HG03064 (cell line): ENCODE results near the gene TFR2.

ENCODE experiments used
- ATAC-seq: cut with Tn5 transposase; IDR thresholded peaks from one replicate; pipeline ENCODE4 v1.9.1; 2021; ENCODE audit warnings: low read depth; ENCODE audit not compliant: unreplicated experiment

TFR2 gene

DNA sequence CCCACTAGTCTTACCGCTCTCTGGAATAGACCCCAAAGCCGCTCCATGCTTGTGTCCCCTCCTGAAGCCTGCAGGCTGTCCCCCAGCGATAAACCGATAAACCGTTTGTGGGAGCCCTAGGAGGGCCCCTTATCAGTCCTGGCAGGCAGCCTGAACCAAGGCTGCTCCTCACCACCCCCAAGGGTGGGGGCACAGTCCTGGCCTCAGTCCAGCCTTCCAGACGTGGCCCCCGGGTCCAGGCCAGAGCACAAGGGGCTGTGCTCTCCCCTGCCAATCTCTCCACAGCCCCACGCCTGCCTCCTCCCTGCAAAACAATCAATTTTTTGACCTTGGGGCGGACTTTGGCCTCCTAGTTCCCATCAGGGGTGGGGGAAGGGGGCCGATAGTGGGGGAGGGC, at the start of gene TFR2:
TFR2 (minus strand) TSS at position 90 of the 397 bp plus-strand sequence; CDS start at position 47, 43 bp downstream.
- ATAC-seq: no peak

DNA sequence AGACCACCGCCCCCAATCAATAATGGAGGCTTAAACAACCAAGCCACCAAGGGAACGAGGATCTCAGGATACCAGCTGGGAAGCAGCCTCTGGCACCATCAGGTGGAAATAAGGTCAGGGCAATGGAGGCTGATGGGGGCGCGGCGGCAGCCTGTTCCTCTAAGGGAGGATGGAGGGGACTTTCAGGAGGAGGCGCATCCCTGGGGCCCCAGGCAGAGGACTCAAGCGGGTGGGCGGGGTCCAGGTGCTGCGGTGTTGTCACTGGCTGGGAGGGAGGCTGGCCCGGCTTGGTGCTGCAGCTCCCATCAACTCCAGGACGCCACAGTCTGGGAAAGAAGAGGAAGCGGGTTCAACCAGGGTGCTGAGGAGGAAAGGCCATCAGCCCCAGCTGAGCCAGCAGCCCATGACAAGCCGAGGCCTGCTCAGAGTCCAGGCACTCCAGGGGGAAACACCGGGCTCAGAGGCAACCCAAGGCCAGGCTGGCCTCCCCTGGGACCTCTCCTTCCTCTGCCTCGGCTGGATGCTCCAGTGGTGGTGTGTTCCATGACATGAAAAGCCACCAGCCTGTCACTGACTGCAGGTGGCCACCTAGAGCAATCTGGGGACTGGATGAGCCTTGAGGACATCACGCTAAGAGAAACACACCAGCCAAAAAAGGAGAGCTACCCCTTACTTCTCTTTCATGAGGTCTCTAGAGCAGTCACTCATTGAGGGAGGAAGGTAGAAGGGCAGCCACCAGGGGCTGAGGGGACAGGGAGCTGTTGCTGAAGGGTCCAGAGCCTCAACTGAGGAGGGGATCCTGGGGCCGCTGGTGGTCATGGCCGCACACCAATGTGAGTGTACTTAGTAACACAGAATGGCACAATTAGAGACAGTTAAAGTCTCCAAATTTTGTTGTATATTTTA, 48.1 kb upstream of the TFR2 start:
- ATAC-seq: no peak

DNA sequence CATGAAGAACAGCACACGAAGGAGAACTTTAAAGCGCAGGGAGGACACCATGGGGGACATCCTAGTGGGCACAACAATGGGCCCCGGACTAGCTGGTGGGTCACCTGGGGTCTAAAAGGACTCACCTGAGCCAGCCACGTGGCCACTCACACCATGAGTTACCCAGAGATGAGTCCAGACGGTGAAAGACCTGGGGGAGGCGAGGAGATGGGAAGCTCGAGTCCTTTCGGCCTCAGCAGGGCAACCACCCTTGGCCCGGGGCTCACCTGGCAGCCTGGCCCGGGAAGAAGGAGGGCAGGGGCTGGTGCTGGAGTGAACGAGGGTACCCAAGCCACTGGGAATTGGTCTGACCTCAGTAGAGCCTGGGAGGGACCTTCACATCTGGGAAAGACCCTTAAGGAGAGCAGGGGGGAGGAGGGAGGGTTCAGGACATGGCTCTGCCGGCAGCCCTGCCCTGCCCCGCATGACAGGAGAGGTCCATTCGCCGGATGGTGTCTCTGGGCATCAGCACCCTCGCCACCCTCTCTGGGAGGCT, 47.0 kb upstream of the TFR2 start:
- ATAC-seq: no peak

DNA sequence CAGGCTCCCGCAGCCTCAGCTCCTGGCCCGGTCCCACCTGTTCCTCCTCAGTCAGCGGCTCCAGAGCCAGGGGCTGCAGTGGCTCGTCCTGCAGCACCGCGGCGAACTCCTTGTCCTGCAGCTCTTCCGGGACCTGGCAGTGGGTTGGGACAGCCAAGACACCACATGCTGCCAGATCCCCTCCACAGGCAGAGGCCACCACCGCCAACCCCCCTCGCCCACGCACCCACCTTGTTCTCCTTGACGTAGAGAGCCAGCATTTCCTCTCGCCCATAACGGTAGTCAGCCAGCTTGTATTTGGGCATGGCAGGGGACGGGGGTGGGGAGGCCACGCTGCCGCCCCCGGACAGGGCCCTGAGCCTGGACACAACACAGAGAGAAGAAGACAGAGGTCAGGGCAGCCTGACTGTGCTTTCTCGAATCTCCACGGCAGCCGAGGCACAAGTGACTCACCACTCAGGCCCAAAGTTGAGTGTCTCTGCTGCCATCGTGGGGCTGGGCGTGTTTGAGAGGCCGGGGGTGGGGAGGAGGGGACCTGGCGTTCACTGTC, 46.5 kb upstream of the TFR2 start:
- ATAC-seq: no peak

DNA sequence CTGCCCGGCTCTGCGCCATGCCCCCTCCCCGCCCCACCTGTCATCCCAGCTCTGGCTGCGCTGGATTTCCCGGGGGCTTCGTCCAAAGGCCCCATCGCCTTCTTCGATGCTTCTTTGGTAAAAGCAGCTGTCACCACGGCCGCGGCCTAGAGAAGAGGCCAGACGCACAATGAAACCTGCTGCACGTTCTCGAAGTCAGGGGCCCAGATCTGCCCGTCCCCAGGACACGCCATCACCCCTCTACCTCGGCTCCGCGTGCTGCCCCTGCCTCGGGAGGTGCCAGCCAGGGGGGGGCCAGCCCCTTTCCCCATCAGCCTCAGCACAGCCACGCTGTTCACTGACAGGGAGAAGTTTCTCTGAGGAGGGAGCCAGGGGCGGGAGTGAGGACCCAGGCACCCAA, 45.9 kb upstream of the TFR2 start:
- no peak for ATAC-seq

DNA sequence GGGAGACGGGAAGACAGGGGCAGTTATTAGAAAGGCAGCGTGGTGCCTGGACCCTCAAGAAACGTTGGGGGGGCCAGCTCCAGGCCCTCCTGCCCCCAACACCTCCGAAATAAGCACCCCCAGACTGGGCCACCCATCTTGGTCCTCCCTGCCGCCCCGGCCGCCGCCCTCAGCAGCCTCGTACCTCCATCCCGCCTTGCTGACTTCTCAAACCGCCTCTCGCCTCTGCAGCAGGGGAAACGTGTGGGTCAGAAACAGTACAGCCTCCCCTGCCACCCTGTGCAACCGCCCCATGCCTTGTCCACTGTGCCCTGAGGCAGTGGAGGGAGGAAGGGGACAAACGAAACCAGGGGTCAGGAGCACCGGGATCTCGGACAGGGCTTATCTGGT, 45.5 kb upstream of the TFR2 start:
- no peak for ATAC-seq

DNA sequence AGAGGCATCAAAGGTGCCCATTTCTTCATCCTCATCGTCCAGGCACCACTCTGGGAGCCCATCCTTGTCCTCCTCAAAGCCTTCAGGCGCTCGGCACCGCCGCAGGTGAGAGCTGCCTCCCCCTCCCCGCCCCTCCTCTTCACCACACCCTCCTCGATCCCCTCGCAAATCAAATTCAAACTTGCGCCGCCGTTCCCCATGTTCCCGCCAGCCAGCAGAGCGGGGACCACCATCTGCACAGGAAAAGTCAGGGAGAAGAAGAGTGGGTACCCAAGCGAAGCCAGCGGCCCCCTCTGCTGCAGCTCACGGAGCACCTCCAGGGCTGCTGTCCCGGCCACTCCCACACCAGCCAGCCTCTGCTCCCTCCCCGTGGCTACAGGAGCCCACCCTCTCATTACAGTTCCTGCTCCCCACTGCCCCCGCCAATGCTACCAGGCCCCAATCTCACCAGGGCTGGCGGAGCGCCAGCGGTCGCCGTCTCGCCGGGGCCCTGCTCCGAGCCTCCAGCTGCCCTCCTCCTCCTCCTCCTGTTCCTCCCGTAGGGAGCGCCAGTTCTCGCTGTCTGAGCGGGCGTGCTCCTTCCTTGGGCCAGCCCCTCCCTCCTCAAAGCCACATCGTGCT, 45.0 kb upstream of the TFR2 start:
- no peak for ATAC-seq

DNA sequence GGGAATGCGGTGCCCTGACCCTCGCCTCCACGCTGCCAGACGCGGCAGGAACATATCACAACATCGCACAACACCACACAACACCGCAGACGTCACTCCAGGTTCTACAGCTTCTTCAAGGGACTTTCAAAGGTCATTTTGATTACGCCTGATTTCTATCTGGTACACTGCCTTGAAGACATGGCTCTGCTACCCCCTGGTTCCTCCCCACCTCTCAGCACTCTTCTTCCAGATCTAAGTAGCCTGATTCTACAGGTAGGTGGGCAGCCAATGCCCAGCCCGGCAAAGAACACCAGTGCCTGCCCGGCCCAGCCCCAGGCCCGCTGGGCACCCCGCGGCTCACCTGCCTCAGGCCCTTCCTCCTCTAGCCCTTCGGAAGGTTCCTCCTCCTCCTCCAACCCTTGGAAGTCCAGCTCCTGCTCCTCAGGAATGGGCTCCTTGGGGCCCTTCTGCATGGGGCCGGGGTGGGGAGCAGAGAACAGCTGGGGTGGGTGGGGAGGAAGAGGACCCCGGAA, 44.3 kb upstream of the TFR2 start:
- no peak for ATAC-seq

DNA sequence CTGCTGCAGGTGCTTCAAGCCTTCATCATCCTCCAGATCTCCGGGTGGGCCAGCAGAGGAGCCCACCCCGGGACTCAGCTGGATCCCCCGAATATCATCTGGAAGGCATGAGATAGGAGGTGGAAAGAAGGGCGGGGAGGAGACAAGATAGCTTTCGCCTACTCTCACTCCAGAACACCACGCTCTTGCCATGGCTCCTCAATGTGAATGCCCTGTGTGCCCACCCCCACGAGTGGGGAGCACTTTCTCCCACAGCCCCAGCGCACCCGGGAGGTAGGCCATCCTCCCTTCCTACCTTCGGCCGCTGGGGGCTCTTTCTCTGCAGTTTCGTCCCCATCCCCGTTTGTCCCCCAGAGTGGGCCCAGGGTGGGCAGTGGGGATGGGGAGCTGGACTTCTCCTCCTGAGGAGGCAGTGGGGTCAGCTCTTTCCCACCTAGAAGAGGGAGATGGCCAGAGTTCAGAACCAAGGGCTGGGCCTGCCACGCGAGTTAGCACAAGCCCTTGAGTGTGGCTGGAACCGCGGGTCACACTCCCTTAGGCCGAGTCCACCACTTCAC, 43.8 kb upstream of the TFR2 start:
- ATAC-seq: no peak

DNA sequence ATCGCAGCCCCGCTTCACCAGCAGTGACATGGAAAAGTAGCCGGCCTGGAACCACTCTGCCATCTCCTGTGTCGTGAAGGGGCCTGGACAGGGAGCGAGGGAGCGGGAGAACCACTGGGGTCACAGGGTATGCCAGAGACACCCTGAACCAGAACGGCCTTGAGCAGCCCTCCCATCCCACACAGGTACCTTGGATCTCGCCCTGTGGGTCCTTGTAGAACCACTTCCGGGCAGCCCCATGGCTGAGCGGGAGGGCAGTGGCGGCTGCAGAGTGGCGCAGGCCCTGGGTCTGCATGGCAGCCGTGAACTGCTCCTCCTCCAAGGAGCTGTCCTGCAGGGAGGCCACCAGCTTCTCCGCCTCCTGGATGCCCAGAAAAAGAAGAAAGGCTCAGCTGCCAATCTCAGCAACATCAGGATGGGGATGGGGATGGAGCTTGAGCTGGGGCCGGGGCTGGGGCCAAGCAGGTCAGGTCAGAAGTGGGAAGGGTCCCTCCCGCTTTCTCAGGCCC, 43.2 kb upstream of the TFR2 start:
- ATAC-seq: no peak

DNA sequence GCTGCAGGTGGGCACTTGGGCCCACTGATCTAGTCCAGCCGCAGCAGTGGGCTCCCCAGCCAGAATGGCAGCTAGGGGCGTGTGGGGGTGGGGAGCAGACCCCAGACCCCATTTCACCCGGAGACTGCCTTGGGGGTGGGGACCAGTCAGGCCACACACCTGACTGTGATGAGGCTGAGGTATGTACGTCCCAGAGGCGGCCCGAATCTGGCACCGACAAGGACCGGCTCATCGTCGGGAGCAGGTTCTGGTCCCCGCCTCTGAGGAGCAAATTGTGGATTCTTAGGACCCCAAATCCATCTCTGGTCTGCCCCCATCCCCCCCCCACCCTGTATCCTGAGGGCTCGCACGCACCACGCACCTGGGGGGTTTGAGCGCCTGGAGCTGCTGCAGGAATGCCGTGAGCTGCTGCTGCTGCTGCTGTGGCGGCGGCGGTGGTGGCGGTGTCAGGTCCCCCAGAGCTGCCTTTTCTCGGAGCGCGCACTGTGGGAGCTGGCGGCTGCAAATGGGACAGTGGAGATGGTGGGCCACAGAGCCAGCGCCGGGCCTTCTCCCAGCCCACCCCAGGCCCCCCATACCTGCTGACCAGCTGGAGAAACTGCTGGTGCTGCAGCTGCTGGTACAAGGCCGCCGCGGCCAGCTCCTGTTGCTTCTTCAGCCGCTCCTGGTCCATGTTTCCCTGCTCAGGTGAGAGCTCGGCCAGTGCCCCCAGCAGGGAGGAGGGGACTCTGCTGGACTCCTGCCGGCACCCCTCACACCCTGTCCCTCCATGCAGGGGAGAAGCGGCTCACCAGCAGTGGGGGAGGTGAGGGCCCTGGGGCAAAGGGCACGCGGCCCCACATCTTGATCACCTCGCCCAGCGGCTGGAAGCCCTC, 42.5 kb upstream of the TFR2 start:
- ATAC-seq: no peak

DNA sequence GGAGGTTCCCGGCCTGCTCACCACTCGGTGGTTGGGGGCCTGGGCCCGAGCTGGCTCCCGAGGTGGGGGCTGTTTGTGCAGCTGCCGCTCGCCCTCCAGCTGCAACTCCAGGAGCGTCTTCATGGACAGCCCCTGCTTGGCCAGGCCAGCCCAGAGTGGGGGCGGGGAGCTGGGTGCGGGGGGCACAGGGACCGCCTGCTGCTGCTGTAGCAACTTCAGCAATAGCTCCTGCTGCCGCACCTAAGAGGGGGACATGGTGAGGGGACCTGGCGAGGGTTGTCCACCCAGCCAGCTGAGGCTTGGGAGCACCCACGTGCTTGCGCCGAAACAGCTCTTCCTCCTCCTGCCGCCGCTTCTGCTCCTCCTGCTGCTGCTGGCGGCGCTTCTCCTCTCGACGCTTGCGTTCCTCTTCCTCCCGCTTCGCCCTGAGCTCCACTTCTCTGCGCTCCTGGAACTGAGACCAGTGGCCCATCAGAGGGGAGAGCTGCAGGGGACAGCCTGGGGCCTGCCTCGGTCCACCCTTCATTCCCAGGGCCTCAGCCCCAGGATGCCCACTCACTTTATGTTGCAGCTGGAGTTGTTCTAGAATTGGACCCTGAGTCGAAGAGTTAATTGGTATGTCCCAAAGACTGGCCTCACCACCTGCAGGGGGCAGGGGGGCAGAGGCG, 41.8 kb upstream of the TFR2 start:
- ATAC-seq: no peak

DNA sequence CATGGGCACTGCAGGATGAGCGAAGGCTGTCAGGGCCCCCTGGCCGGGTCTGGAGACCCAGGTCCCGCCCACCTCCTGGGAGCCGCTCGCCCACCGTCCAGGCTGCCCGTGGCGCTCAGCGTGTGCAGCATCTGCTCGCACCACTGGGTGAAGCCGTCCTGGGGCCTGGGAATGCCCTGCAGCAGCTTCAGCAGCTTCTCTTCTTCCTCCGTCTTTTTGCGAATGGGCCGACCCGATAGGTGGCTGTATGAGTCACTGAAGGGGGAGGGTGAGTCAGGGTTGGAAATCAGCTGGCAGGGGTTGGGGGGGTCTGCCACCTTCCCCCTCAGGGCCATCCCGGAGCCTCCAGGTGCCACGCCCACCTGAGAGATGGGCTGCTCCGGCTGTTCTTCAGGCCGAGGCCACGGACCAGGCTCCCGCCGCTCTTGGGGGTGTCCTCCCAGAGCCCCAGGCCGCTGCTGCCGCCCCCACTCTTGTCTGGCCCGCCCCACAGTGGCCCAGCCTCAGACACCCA, 40.9 kb upstream of the TFR2 start:
- no peak for ATAC-seq

DNA sequence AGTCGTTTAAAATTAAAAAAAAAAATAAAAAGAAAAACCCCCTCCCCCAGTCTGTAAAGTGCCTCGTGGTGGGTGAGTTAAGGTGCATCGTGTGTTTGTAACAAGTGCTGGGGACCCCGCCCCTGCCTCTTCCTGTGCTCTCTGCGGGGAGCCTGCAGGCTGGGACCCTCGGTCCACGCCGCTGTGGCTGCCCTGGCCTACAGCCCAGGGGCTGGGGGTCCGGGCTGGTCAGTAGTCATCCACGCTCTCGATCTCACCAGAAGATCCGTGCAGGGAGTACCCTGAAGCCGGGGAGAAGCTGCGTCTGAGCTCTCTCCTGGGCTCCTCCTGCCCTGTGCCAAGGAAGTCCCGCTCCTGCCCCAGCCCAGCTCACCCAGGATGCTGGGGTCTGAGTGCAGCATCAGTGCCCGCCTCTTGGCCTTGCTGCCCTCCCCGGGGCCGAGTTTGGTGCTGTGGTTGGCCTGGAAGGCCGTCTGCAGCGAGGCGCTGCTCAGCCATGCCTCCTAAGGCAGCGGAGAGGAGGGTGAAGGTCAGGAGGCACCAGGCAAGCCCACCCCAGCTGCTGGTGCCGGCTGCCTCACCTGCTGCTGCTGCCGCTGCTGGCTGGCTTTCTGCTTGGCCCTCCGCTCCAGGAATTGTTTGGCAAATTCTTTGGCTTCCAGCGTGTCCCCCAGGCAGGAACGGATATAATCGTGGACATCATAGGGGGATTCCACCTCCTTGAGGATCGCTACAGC, 40.3 kb upstream of the TFR2 start:
- no peak for ATAC-seq

DNA sequence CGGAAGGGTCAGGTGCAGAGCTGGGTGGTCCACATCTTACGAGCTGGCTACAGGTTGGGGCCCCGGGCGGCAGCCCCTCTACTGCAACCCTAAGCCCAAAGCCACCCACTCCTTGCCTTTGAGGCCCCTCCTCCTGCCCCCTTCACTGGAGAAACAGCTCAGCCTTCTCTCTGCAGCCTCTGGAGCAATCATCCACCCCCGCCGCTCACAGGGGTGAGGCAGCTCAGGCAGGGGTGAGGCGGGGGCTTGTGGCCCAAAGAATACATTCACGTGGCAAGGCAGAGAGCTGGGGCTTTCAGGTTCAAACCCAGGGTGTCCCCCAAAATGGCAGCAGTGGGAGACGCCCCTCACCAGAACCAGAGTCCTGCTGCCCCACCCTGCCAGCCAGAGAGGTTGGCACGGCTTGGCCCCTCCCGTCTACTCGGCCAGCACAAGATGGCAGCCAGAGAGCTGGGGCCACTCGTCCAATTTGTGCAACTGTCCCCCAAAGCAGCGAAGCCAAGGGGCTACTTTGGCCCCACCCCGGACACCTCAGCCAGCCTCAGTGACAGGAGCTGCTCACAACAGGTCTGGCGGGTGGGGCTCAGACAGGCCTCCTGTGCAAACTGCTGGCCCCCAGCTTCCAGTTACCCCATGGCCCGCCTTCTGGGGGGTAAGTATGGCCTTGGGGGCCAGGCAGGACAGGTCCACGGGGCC, 39.4 kb upstream of the TFR2 start:
- no peak for ATAC-seq

DNA sequence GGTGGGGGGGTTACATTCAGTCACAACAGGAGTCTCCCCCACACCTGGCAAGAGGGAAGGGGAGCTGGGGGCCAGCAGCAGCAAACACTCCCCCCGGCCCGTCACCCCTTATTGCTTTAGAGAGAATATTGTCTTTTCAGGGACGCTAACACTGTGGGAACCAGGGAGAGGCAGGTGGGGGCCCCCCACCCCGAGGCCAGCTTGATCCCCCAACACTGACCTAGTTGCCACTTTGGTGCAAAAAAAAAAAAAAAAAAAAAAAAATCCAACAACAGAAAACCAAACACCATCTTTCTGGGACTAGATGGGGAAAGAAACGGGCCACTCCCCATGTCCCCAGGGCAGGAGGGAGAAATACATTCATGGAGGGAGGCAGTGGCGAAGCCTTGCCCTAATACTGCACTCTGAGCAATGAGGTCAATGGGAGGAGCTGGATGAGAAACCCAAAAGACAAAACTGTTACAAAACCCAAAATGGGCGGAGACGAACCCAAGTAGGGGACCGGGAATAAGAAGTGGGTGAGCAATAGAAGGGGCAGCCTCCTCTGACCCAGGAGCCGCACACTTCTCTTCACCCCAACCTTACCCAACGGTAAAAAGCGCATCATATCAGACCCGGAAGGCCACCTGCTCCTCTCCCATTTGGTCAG, 38.7 kb upstream of the TFR2 start:
- no peak for ATAC-seq

DNA sequence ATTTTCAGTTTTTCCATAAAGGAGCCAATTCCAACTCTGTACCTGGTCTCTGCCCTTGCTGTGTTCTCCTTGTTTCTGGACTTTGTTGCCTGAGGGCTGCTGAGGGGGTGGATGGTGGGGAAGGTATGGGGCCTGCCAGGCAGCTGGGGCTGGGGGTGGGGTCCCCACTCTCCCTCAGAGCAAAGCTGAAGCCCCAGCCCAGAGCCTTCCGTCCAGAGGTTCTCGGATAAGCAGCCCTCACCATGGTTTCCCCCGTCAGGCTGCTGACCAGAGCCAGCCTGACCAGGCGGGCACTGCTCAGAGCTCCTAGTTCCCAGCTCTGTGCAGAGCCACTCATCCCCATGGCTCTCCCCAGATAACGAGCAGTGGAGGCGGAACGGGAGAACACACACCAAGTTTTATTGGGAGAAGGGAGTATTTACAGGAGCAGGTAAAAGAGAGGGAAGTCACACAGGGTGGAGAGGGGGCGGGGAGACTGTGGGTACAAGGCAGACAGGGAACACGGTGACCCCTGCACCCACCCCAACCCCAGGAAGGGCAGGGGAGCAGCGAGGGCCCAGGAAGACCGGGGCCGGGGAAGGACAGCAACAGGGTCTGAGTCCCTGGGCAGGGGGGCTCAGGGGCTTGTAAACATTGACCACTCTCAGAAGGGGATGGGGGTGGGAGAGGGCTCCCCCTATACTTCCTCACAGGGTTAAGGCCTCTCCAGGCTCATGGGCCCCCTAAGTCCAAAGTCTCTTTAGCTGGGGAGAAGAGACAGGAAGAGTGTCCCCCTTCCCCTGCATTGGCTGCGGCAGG, 38.0 kb upstream of the TFR2 start:
- ATAC-seq: no peak
